ENCODE measurements around the gene ACIN1.
"Not testable (repeated sequence)": the region's sequence is repeated elsewhere in the genome, so short reads cannot be mapped to it uniquely, and the experiment has no call there.

The ACIN1 gene

GRCh38 chr14:23121361-23121771 is 26.4 kb upstream of the ACIN1 start:
- peak; percentile 13 for DNase-seq

- DNase-seq, result peak; percentile 84
Measured at GRCh38 chr14:23120541-23121251, 25.8 kb upstream of the ACIN1 start.

GRCh38 chr14:23119363-23120327 is 24.7 kb upstream of the ACIN1 start:
- DNase-seq, result peak; percentile 71

GRCh38 chr14:23118506-23119362 is 23.8 kb upstream of the ACIN1 start, which contains the start of gene CEBPE:
CEBPE (minus strand) TSS chr14:23119255; CDS start chr14:23119091, 164 bp downstream.
- no peak for DNase-seq

- DNase-seq, result no peak
Measured at GRCh38 chr14:23117371-23118020, 22.6 kb upstream of the ACIN1 start.

GRCh38 chr14:23115918-23116317 is 21.0 kb upstream of the ACIN1 start:
- DNase-seq, result no peak

GRCh38 chr14:23115039-23115731 is 20.2 kb upstream of the ACIN1 start:
- DNase-seq, result no peak

- no peak for DNase-seq
Measured at GRCh38 chr14:23114669-23115038, 19.7 kb upstream of the ACIN1 start.

- no peak for DNase-seq
Measured at GRCh38 chr14:23114120-23114458, 19.2 kb upstream of the ACIN1 start.

GRCh38 chr14:23113431-23114119 is 18.6 kb upstream of the ACIN1 start:
- no peak for DNase-seq

GRCh38 chr14:23112359-23113178 is 17.6 kb upstream of the ACIN1 start:
- DNase-seq, result no peak

- DNase-seq, result no peak
Measured at GRCh38 chr14:23110579-23111365, 15.8 kb upstream of the ACIN1 start.

GRCh38 chr14:23109769-23110168 is 14.8 kb upstream of the ACIN1 start:
- DNase-seq, result no peak

GRCh38 chr14:23108169-23108568 is 13.2 kb upstream of the ACIN1 start:
- DNase-seq, result not testable (repeated sequence)

- not testable (repeated sequence) for DNase-seq
Measured at GRCh38 chr14:23107620-23108019, 12.7 kb upstream of the ACIN1 start.

- no peak for DNase-seq
Measured at GRCh38 chr14:23106747-23107045, 11.8 kb upstream of the ACIN1 start.

GRCh38 chr14:23105348-23105824 is 10.4 kb upstream of the ACIN1 start:
- DNase-seq, result no peak

- DNase-seq, result no peak
Measured at GRCh38 chr14:23104591-23105347, 9.8 kb upstream of the ACIN1 start, which contains the start of gene CIROP. CIROP (minus strand) TSS chr14:23104989; CDS start chr14:23104920, 69 bp downstream.
